K562 (cell line): ENCODE results near the gene ACLY. TPM values are rescaled to one million over a fixed set of nuclear protein-coding genes. Genes with fewer than 3 reads are reported as not detected.

Source experiments
- ATAC-seq: fragments of 200-7000 bp; cut with Tn5 transposase; 3 replicates; pipeline ENCODE4 v1.9.1; 2020; ENCODE audit warnings: moderate library complexity
- BruUV-seq: library from RNA; stranded (reverse); fragments of 400-500 nt; replicated peaks from 2 replicates; lab custom pipeline; 2021; lab: Mats Ljungman, UMichigan
- CTCF ChIA-PET: fragments of 300-600 bp; formaldehyde crosslinking; extraction: SDS; loops from one replicate; lab custom pipeline; 2021; ENCODE audit warnings: low intra/inter-chr PET ratio; lab: Yijun Ruan, JAX
- POLR2A ChIA-PET: fragments of 300-600, 350-650 bp; sonication (Branson Sonifier 250); formaldehyde crosslinking; extraction: SDS; loops from one replicate; lab custom pipeline; 2021; ENCODE audit warnings: antibody characterized with exemption, inconsistent platforms; lab: Yijun Ruan, JAX
- DNase-seq, 4 experiments: peaks; one replicate each; pipeline versions ENCODE4 v3.0.0 to v3.0.0-alpha.2; 2011 to 2018; ENCODE audit warnings: low spot score in 3 of 4, mixed read lengths in 3 of 4; ENCODE audit errors: extremely low read depth in 1 of 4
- FAIRE-seq: peaks from 2 replicates; lab custom pipeline; 2011; peaks lifted over from hg19 to GRCh38; lab: Jason Lieb, UNC
- H2AFZ ChIP-seq: 2 replicates; pipeline ENCODE4 v1.6.0; 2011; ENCODE audit warnings: low read depth, low read length, control low read depth, inconsistent platforms
- H3K27ac ChIP-seq: fragments of 200-600 bp; 3 replicates; pipeline ENCODE4 v1.8.0; 2011; ENCODE audit warnings: low read depth, mild to moderate bottlenecking, control low read depth, inconsistent platforms, low read length, moderate library complexity, mixed read lengths; ENCODE audit errors: extremely low read depth
- H3K27me3 ChIP-seq, 2 experiments: fragments of 300-600 bp in 1 of 2; 2 replicates in 1 of 2; 3 replicates in 1 of 2; pipeline versions ENCODE4 v1.6.0 to v1.8.0; 2011; ENCODE audit warnings: inconsistent platforms in 2 of 2, low read length in 2 of 2, mild to moderate bottlenecking in 1 of 2, mixed read lengths in 1 of 2, moderate library complexity in 1 of 2; ENCODE audit not compliant: control insufficient read depth in 2 of 2, insufficient read depth in 2 of 2
- H3K36me3 ChIP-seq: fragments of 300-600 bp; 3 replicates; pipeline ENCODE4 v1.8.0; 2011; ENCODE audit warnings: mild to moderate bottlenecking, low read length, inconsistent platforms; ENCODE audit not compliant: control insufficient read depth, insufficient read depth
- H3K4me1 ChIP-seq, 2 experiments: fragments of 200-600 bp in 1 of 2; replicated peaks in 1 of 2; 2 replicates in 1 of 2; 3 replicates in 1 of 2; pipeline versions ENCODE4 v1.5.1 to v1.8.0; 2011; ENCODE audit warnings: inconsistent platforms in 2 of 2, low read length in 2 of 2, mild to moderate bottlenecking in 1 of 2, mixed read lengths in 1 of 2, moderate library complexity in 1 of 2; ENCODE audit not compliant: control insufficient read depth in 2 of 2, insufficient read depth in 2 of 2
- H3K4me2 ChIP-seq: 2 replicates; pipeline ENCODE4 v1.6.1; 2011; ENCODE audit warnings: low read length, control low read depth, inconsistent platforms, mixed read lengths; ENCODE audit not compliant: insufficient read depth
- H3K4me3 ChIP-seq: fragments of 200-600 bp; sonication (generic), shearing (Covaris generic); 2 replicates; pipeline ENCODE4 v1.5.1; 2016; ENCODE audit warnings: control low read depth, inconsistent platforms
- H3K79me2 ChIP-seq: fragments of 200-600 bp; 3 replicates; pipeline ENCODE4 v1.8.0; 2011; ENCODE audit warnings: low read length, inconsistent platforms; ENCODE audit not compliant: control insufficient read depth, insufficient read depth
- H3K9ac ChIP-seq, 2 experiments: 2 replicates each; pipeline versions ENCODE4 v1.6.0 to v1.6.1; 2011; ENCODE audit warnings: low read depth in 2 of 2, low read length in 2 of 2, control low read depth in 1 of 2, inconsistent platforms in 1 of 2, mild to moderate bottlenecking in 1 of 2, mixed read lengths in 1 of 2; ENCODE audit not compliant: insufficient read depth in 1 of 2
- H3K9me1 ChIP-seq: one replicate; pipeline ENCODE4 v1.6.0; 2011; ENCODE audit warnings: inconsistent platforms, mild to moderate bottlenecking, low read length, moderate library complexity; ENCODE audit not compliant: control insufficient read depth, insufficient read depth
- H3K9me3 ChIP-seq: replicated peaks from 2 replicates; pipeline ENCODE4 v1.5.1; 2011; ENCODE audit warnings: low read depth, low read length, inconsistent platforms; ENCODE audit not compliant: control insufficient read depth, insufficient read depth
- H4K20me1 ChIP-seq: replicated peaks from 2 replicates; pipeline ENCODE4 v1.6.1; 2011; ENCODE audit warnings: low read length, inconsistent platforms, mixed read lengths; ENCODE audit not compliant: control insufficient read depth, insufficient read depth
- CXXC5 ChIP-seq: fragments of 250-450 bp; sonication (Bioruptor Pico); IDR thresholded peaks from 2 replicates; pipeline ENCODE4 v1.8.0; 2022; ENCODE audit warnings: inconsistent platforms, mild to moderate bottlenecking, moderate library complexity
- ELF2 ChIP-seq: fragments of 250-450 bp; sonication (Bioruptor Pico); IDR thresholded peaks from 2 replicates; pipeline ENCODE4 v1.5.0; 2021; ENCODE audit warnings: mild to moderate bottlenecking
- HDAC8 ChIP-seq: fragments of 450-650 bp; IDR thresholded peaks from 2 replicates; pipeline ENCODE4 v1.6.1; 2016; ENCODE audit warnings: mild to moderate bottlenecking, missing genetic modification characterization, moderate library complexity, missing compliant biosample characterization
- LARP7 ChIP-seq: fragments of 450-650 bp; IDR thresholded peaks from 2 replicates; pipeline ENCODE4 v1.6.1; 2016
- ZFP36 ChIP-seq: fragments of 150-350 bp; IDR thresholded peaks from 2 replicates; pipeline ENCODE4 v1.6.1; 2018; ENCODE audit warnings: low read length, low read depth; ENCODE audit not compliant: partially characterized antibody
- WGBS: fragments of 100-300 bp; shearing (Covaris generic); methylation state at CpG from one replicate; pipeline ENCODE4 v1.1.6; 2016; ENCODE audit warnings: low coverage, mixed read lengths; ENCODE audit not compliant: insufficient coverage; ENCODE audit errors: missing lambda C conversion rate; 5-methylcytosine and 5-hydroxymethylcytosine counted together
- in situ Hi-C: fragments of 300-500 bp; cut with MboI; formaldehyde crosslinking; loops from 4 replicates; pipeline ENCODE4 v1.15.0; 2018; ENCODE audit warnings: inconsistent platforms, mixed read lengths
- intact Hi-C: fragments of 100-400 bp; cut with micrococcal nuclease; formaldehyde crosslinking; loops from 2 replicates; pipeline ENCODE4 v1.14.2; 2022
- polyA plus RNA-seq, 8 experiments: library from polyadenylated mRNA; depleted of rRNA in 4 of 8; stranded (reverse) in 5 of 8; unstranded in 3 of 8; fragments of >200 nt; fragmentation: Nextera tagmentation in 2 of 8; fragmentation: Illumina TruSeq in 1 of 8; extraction: Ambion mirVana in 2 of 8; extraction: Trizol in 1 of 8; gene quantifications; 2 replicates each; pipeline versions ENCODE4 v1.2.1 to v1.2.3, GENCODE V29; 2011 to 2014; ENCODE audit warnings: inconsistent platforms in 1 of 8, missing spikeins in 1 of 8
- total RNA-seq, 7 experiments: library from RNA; depleted of rRNA in 6 of 7; stranded (reverse); fragments of >200 nt in 6 of 7; fragmentation: Illumina TruSeq in 2 of 7; extraction: Trizol in 2 of 7; gene quantifications; 2 replicates each; pipeline versions ENCODE4 v1.2.1 to v1.2.3, GENCODE V29; 2011 to 2021; ENCODE audit warnings: low replicate concordance in 1 of 7
- TF ChIP-seq, protein P1 (sequence below): fragments of 250-450 bp; sonication (Bioruptor Pico); IDR thresholded peaks from 2 replicates; pipeline ENCODE4 v1.5.0; 2021; ENCODE audit warnings: mild to moderate bottlenecking, borderline replicate concordance
- TF ChIP-seq, protein P2 (sequence below), 2 experiments: fragments of 450-650 bp in 1 of 2; sonication (generic) in 1 of 2; formaldehyde crosslinking in 1 of 2; IDR thresholded peaks; 2 replicates each; pipeline versions ENCODE4 v1.7.1 to v1.9.0; 2016 to 2022; ENCODE audit warnings: inconsistent platforms in 1 of 2, mild to moderate bottlenecking in 1 of 2, missing genetic modification reagents in 1 of 2
- TF ChIP-seq, protein P3 (sequence below): fragments of 250-450 bp; sonication (Bioruptor Pico); IDR thresholded peaks from 2 replicates; pipeline ENCODE4 v1.8.0; 2022; ENCODE audit warnings: inconsistent platforms

The ACLY gene
- total and polyA plus RNA-seq, 9 of the 15 experiments (the other 6 are each of a cell fraction or from before 2014, with no cell fraction given): 42.9 to 280 (median 125) TPM

DNA sequence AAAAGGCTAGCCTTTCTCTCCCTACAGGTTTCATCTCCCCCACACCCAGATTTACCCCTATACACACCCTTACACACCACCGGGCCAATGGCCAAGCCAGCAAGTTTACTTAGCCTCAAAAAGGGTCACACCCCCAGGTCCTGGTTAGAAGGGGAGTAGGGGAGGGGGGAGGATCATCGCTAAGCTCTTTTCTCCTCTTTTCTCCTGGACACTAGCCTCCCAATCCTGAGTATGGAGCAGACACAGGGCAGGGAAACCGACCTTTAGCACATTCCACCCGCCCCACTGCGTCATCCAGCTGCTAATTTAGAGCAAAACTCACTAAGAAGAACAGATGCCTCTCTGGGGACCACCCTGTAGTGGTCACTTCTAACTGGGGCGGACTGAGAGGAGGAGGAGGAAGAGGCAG is 4.4 kb downstream of the ACLY start:
- POLR2A ChIA-PET: interaction anchor here (0.5 to 1.9 kb wide), 6 partner anchors 12 to 157 kb away, joined by 3 to 7 read pairs (median 4); partner anchors contain the start of genes DNAJC7 and ODAD4
- no peak overlapping the region for H2AFZ ChIP-seq
- FAIRE-seq (no peak), DNase-seq (no peak), ATAC-seq (no peak)
- peaks cover 29% of the 10 kb centered on the region for H4K20me1 ChIP-seq
- H3K9me1 ChIP-seq: peaks cover 10% of the 10 kb centered on the region
- H3K4me3 ChIP-seq: no peak overlapping the region
- H3K4me2 ChIP-seq: no peak overlapping the region
- intact Hi-C loops: no loop called here
- peak overlapping the region in 1 of 2 experiments; percentile 37; a peak in 1 of 4 replicates for H3K9ac ChIP-seq
- BruUV-seq: no TSS peak
- CTCF ChIA-PET: no interaction called here
- no peak overlapping the region for H3K27ac ChIP-seq
- H3K36me3 ChIP-seq: peaks cover 80% of the 10 kb centered on the region
- 53% methylated on average over 3 of the region's 6 CpGs for WGBS
- no peaks in the 10 kb centered on the region for H3K9me3 ChIP-seq
- no peaks in the 10 kb centered on the region for H3K27me3 ChIP-seq
- H3K4me1 ChIP-seq: peaks cover 29 to 32% of the 10 kb centered on the region in 2 experiments; a peak in 4 of 5 replicates
- in situ Hi-C loops: no loop called here
- peaks cover 68% of the 10 kb centered on the region for H3K79me2 ChIP-seq
- TF ChIP-seq LARP7 (no peak), ELF2 (CRISPR knock-in tag) (no peak), CXXC5 (CRISPR knock-in tag) (no peak), HDAC8 (no peak), ZFP36 (no peak)
- TF ChIP-seq, protein P1, sequence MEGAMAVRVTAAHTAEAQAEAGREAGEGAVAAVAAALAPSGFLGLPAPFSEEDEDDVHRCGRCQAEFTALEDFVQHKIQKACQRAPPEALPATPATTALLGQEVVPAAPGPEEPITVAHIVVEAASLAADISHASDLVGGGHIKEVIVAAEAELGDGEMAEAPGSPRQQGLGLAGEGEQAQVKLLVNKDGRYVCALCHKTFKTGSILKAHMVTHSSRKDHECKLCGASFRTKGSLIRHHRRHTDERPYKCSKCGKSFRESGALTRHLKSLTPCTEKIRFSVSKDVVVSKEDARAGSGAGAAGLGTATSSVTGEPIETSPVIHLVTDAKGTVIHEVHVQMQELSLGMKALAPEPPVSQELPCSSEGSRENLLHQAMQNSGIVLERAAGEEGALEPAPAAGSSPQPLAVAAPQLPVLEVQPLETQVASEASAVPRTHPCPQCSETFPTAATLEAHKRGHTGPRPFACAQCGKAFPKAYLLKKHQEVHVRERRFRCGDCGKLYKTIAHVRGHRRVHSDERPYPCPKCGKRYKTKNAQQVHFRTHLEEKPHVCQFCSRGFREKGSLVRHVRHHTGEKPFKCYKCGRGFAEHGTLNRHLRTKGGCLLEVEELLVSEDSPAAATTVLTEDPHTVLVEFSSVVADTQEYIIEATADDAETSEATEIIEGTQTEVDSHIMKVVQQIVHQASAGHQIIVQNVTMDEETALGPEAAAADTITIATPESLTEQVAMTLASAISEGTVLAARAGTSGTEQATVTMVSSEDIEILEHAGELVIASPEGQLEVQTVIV (CRISPR knock-in tag): no peak
- TF ChIP-seq, protein P2, sequence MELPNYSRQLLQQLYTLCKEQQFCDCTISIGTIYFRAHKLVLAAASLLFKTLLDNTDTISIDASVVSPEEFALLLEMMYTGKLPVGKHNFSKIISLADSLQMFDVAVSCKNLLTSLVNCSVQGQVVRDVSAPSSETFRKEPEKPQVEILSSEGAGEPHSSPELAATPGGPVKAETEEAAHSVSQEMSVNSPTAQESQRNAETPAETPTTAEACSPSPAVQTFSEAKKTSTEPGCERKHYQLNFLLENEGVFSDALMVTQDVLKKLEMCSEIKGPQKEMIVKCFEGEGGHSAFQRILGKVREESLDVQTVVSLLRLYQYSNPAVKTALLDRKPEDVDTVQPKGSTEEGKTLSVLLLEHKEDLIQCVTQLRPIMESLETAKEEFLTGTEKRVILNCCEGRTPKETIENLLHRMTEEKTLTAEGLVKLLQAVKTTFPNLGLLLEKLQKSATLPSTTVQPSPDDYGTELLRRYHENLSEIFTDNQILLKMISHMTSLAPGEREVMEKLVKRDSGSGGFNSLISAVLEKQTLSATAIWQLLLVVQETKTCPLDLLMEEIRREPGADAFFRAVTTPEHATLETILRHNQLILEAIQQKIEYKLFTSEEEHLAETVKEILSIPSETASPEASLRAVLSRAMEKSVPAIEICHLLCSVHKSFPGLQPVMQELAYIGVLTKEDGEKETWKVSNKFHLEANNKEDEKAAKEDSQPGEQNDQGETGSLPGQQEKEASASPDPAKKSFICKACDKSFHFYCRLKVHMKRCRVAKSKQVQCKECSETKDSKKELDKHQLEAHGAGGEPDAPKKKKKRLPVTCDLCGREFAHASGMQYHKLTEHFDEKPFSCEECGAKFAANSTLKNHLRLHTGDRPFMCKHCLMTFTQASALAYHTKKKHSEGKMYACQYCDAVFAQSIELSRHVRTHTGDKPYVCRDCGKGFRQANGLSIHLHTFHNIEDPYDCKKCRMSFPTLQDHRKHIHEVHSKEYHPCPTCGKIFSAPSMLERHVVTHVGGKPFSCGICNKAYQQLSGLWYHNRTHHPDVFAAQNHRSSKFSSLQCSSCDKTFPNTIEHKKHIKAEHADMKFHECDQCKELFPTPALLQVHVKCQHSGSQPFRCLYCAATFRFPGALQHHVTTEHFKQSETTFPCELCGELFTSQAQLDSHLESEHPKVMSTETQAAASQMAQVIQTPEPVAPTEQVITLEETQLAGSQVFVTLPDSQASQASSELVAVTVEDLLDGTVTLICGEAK (IDR thresholded peaks at IDR 0.05): no peak
- TF ChIP-seq, protein P2 (CRISPR knock-in tag; IDR thresholded peaks at IDR 0.05): no peak
- TF ChIP-seq, protein P3, sequence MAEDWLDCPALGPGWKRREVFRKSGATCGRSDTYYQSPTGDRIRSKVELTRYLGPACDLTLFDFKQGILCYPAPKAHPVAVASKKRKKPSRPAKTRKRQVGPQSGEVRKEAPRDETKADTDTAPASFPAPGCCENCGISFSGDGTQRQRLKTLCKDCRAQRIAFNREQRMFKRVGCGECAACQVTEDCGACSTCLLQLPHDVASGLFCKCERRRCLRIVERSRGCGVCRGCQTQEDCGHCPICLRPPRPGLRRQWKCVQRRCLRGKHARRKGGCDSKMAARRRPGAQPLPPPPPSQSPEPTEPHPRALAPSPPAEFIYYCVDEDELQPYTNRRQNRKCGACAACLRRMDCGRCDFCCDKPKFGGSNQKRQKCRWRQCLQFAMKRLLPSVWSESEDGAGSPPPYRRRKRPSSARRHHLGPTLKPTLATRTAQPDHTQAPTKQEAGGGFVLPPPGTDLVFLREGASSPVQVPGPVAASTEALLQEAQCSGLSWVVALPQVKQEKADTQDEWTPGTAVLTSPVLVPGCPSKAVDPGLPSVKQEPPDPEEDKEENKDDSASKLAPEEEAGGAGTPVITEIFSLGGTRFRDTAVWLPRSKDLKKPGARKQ (CRISPR knock-in tag): no peak
